HG03095 (cell line): ENCODE measurements around the gene GPR171.

Experiments used
- ATAC-seq: cut with Tn5 transposase; IDR thresholded peaks from one replicate; pipeline ENCODE4 v1.9.1; 2021; ENCODE audit warnings: moderate library complexity; ENCODE audit not compliant: unreplicated experiment

The GPR171 gene

DNA sequence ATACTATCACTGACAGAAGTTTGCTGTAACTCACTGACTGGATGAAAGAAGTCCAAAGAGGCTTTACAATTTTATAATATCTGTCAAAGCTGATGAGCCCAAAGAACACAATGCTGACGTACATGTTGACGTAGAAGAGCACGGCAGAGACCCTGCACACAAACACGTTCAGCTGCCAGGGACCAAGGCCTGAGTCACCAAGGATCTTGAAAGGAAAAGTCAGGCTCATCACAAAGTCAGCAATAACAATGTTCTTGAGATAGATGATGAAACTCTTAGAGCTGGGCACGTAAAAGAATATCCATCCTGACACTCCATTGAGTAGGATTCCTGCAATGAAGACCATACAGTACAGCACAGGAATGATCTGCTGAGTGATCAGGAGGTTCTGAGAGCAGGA lies 10.9 kb upstream of the GPR171 start:
- no peak for ATAC-seq

DNA sequence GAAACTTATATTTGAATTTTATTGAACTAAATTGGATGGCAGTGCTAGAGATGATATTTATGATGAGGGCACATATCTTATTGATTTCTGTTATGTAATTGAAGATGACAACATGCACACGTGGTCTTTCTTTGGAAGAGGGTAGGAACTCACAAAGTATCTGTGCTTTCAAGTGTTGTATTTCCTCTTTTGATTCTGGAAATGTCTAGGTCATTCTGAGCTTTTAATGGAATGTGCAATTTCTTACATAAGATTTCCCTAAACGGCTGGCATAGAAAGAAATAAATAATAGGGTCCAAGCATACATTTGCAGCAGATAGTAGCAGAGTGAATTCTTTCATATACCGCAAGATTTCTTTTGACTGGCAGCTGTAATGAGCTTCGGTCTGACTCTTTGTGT lies 10.1 kb upstream of the GPR171 start:
- no peak for ATAC-seq

DNA sequence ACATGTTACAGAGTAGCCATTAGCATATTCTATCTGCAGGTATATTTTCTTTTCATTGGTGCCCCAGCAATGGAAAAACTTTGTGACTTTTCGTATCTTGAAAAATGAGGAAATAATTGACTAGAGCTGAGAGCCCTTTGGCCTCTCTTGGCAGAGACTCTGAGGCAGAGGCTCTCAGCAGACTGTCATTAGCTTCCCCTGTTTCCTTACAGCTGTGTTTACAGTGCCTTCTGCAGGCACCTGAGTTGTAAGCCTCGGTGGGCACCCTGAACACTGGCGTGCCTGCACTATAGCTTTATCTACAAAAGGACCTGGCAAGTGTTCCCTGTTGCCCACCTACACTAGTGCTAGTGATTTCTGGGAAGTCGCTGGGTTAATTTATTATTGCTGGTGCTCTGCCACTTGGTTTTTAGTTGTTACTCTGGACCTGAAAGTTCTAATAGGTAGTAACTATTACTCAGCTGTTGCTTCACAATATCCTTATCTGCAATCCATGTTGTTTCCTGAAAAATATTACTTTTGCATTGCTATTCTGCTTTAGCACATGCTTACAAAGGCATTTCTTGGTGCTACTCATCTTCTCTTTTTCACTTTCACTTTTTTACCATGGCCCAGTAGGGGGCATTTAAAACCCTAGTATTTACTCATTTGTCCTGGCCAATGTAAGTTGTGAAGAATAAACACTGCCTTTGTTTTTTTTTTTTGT lies 7.8 kb upstream of the GPR171 start:
- ATAC-seq: no peak

DNA sequence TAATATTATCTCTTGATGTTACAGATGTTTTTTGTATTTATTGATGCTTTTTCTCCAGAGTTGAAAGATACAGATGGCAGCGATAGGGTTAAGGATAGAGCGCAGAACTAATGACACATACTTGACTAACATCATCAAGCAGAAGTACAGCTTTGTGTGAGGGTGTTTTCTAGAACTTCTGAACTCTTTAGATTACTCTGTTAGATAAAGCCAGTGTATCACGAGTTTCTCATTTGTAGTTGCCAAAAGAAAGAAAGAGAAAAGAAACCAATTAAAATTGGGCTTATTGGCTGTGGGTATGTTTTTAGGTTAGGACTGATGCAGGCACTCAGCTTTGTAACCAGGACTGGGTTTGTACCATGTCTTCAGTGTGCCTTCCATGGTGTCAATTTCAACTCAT lies 6.6 kb upstream of the GPR171 start:
- no peak for ATAC-seq

DNA sequence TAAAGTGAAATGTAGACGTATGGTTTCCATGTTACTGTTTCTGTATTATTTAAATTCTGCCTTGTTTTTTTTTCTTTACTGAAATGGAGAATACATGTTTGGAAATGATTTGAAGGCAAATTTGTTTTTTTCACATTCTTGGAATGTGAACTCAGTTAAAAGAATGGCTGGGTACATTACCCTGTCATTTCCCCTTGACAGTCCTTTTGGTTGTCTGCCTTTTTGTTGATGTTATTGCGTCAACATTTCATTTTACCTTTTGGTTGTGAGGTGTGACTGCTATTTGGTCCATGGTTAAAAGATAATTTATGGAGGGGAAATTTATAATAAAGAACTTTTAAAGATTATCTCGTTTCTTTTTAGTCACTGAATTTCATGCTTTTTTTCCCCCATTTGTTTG lies 3.2 kb upstream of the GPR171 start:
- no peak for ATAC-seq

DNA sequence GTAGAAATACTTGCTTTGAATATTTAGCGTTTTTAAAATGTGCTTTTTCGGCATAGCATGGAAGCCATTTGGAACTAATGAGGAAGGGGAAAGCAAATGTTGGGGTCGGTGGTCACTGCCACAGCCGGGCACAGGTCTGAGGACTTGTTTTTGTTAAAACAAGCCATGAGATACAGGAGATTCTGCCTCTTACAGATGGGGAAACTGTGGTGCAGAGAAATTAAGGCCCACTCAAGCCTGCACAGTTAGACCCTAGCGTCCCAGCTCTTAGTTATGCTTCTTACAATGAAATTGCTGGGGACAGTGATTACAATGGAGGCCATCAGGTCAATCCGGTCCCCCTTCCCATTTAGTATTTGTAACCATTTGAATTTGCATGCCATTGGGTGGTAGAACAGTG lies 2.5 kb upstream of the GPR171 start:
- ATAC-seq: no peak

DNA sequence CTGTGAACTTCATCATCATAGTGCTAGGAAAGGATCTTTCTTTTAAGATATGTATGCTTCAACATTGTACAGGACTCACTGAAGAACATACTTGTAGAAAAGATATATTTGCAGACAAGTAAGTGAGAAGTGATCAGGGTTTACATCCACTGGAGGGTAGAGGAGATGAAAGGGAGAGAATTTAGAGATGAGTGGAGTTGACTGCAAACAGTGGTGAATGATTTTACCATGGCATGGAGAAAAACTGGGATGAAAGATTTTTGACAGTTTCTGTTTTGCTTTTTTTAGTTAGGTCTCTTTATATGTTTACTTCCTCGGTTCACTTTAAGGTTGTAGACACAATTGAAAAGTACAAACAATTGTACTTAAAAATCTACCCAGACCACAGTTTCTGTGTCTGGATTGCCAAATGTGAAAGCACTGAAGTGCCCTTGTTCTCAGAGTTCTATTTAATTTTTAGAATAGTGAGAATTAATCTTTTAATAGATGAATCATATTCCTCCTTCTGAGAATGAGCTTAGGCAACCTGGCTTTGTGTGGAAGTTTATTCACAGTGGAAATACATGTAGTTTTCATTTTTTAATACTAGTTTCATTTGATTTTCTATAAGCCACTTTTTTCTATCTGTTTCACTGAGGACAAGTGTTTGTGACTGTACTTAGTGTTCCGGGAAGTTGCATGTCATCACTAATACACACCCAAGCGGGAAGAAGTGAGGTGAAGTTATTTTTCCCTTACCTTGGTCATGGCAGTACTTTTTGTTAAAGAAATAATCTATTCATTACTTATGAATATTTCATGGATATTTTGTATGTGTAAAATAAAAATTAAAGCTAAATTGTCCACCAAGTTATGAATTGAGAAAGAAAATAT lies 1.8 kb upstream of the GPR171 start:
- ATAC-seq: no peak

DNA sequence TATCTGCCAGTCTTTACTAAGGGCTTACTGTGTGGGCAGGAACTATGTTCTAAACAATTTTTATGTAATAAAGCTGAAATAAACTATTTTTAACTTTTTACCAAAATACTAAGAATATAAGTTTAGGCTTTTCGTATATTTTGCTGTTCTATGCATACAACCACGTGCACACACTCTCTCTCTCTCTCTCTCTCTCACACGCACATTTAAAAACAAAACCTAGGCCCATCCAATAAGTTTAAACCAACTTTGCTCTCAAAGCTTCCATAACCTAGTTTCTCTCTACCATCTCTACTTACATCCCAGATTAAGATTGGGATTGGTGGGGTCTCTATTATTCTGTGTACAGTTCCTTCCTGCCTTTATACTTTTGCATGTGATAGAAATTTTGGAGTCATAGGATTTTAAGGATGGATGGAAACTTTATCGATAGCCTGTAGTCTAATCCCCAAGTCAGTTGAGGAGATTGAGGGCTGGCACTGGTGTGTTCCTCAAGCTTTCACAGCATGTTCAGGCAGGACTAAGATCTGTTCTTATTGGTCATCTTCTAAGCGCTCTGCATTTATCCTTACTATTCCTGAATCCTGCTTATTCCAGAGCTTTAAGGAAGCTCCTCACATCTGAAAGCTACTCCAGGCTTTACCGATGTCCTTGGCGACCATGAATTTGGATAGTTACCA lies 1.8 kb downstream of the GPR171 start:
- ATAC-seq: no peak

DNA sequence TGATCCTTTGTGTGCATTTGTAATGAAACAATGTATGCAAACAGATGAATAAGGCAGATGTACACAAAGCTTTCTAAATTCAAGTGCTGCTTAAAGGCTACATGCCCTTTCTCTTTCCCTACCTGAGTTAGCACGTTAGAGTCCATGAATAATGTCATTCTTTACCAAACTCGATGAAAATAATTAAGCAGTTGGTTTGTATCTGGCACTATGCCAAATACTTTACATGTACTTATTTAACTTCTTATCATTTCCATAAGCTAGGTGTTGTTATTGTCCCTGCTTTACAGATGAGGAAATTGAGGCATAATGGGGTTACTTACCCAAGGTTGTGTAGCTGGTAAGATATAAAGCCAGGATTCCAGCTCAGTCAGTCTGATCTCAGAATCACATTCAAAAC lies 2.4 kb downstream of the GPR171 start:
- ATAC-seq: no peak

DNA sequence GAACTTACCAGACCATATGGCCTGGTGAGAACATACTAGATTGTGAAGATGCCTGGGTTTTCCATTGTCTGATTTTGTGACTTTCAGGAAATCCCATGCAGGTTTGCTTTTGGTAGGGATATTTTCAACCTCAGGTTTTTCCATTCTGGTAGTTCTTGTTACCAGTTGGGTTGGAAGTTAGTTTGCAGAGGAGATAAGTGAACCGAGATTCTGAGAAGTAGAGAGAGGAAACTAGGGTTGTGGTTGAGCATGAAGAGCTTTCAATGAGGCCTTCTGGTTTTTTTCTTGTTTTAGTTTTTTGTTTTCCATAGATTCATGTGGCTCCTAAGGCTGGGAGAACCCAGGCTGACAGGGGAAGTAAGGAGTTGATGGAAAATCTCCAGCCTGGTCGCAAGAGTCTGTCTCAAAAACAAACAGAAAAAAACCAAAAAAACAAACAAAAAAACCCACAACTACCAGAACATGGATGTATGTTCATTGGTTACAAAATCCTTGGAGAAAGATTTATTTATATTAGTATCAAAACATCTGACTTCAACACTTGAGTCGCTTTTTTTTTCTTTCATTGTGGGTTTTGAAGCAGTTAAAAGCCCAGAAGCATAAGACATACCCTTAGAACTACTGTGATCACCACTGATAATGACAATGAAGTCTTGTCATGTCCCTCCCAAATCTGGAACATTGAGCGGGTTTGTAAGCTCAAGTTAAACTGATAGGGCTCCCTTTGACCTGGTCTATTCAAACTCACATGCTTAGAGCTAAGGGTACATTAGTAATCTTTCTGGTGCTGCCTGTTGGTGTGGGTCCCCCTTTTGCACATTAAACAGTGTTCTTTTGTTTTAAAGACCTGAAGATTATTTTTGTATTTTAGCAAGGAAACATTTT lies 3.2 kb downstream of the GPR171 start:
- no peak for ATAC-seq

DNA sequence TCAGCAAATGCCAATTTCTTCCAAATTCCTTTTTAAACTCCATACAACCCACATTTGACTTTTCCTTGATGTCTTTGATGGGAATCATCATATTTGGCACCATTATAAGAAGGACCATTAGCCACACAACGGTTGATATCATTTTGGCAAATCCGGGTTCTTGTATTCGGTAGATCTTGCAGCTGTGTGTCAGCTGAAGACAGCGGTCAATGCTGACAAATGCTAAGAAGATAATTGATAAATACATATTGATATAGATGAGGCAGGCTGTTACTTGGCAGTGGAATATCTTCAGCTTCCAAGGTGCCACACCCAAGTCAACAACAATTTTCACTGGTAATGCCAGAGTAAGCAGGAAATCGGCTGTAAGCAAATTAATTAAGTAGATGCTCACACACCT lies 4.2 kb downstream of the GPR171 start:
- no peak for ATAC-seq

DNA sequence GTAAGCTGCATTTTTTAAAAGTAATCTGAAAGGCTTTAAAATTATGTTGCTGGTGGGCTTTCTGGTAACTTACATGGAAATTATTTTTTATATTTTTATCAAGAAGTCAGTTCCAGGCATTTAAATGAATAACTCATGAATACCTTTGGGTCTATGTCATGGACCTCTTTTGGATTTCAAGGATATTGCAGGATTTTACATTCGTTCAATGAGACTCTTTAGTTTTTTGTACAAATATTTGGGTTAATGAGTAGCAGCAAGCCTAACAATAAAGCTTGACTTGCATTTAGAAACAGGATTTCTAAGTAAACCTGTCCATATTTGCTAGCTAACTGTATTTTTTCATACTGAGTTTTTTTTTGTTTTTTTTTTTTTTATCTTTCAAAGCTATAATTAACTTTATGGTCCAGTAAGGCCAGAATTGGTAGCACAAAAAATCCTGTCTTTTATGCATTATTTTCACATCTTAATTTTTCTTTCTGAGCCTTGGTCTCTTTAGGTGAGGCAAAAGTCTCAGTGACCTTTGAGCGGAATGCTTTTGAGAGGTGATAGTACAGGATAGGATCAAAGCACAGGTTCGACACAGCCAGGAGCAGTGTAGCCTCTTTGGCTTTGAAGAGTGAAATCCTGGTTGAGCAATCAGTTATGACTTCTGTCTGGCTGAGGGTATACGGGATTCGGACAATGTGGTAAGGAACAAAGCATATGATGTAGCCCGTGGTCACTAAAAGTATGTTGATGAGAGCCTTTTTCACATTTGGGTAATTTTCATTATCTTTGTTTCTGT lies 4.8 kb downstream of the GPR171 start:
- ATAC-seq: no peak

DNA sequence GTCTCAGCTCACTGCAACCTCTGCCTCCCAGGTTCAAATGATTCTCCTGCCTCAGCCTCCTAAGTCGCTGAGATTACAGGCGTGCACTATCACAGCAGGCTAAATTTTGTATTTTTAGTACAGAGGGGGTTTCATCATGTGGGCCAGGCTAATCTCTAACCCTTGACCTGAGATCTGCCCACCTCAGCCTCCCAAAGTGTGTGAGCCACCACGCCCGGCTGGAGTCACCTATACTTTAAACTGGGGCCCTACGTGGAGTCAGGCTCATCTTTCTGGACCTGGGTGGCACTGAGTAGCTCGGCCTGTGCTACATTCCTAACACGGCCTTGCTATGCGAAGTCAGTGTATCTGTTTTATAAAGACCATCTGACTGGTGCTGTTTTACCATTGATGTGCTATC lies 5.8 kb downstream of the GPR171 start:
- no peak for ATAC-seq

DNA sequence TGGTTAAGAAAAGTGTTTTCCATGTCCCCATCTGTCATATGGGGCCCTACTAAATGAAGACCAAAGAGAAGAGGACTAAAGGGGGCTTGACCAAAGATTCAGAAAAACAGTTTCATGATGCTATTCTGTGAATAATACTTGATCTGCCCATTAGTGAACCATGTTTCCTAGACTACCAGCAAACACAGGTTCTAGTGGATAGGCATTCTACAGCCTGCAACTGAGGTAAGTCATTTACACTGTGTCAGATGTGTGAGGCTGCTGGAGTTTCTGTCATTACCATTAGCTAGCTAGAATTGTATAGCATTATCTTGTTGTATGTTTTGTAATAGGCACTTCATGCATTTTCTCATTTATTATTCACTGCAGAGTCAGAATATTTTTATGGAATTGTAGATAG lies 6.6 kb downstream of the GPR171 start:
- ATAC-seq: no peak

DNA sequence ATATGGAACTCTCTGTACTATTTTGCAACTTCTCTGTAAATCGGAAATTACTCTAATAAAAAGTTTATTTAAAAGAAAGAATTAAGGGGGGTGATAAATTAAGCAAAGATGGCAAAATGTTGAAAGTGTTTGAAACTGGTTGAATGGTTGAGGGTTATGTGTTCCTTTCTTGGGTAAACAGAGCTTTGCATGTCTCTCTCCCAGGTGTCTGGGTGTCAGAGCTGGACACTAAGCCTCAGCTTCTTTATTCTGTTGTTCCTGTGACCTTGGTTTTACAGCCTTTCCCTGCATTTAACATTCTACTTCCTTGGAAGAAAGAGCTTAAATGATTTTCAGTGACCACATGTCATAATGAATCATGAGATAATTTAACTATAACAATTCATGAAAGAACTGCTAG lies 7.2 kb downstream of the GPR171 start:
- ATAC-seq: no peak

DNA sequence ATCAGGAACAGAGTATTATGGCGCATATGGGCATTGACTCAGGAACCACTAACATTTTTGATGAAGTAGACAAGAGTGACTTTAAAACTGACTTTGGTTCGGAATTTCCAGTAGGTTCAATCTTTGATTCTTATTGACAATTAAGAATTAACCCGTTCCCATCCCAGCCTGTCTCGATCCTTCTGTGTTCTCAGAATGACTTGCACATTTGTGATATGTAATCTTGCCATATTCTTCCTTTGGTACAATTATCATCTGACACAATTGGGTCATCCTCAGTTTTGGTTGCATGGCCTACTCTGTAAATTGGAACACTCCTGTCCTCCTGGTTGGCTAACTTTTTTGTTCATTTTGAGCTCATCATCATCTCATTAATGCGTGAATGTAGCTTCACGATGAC lies 10.5 kb downstream of the GPR171 start:
- no peak for ATAC-seq

DNA sequence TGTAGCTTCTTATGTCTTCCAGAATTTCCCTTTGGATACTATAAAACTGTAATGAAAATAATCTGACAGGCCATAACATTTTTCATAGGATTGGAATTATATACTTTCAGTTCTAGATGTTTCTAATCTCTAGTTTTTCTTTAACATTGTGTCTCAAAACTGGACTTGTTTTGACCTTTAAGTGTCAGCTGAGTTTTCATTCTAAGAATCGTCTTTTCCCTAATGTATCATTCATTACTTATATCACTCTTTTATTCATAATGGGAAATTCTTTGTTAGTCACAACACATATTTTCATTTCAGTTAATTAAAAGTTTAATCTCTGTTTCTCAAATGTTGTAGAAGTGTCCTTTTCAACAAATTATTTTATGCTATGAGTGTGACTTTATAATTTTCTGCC lies 11.9 kb downstream of the GPR171 start:
- ATAC-seq: no peak

DNA sequence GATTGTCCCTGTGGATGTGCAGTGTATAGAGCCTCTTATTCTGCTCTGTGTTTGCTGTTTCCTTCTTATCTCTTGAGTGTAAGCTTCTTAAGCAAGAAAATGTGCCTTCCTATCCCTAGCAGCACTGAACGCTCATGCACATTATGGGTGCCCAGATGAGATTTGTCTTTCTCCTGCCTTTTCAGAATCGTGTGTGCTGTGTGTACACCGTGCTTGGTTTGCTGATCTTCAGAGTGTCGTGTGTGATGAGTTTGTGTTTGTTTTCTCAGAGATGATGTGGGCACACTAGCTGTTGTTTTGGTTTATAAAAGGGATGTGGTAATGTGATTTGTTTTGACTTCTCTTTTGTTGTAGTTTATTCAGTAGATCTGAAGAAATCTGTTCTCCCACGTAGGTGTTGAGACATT lies 19.7 kb downstream of the GPR171 start:
- ATAC-seq: no peak

DNA sequence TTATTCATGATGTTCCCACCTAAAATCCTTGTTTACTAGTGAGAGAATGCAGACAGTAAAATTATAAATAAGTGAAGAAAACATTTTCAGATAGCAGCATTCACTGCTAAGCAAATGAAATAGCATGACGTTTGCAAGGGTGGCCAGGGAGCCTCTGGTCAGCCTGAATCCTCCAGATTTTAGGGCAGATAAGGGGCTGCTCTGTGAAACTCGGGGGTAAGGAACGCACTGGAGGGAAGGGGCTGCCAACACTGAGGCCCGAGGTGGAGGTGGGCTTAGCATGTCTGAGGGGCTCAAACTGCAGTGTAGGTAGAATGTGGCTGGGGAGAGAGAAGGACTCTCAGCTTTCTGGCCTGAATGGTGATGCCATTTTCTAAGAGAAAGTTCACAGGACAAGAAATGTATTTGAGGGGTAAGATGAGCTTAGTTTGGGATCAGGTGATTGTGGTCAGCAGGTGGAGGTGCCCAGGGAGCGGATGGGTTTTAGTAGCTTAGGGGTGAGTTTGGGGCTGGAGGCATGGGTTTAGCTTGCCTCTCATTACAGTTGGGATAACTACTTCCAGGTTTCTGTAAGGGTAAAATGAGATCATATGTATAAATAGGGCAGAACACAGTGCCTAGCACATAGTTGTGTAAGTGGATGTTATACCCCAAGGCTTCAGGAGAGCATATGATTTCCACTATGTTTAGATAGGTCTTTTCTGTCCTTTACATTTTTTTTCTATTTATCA lies 20.5 kb downstream of the GPR171 start:
- ATAC-seq: no peak
